ENCODE measurements around the gene RBM10.

RBM10 gene

DNA sequence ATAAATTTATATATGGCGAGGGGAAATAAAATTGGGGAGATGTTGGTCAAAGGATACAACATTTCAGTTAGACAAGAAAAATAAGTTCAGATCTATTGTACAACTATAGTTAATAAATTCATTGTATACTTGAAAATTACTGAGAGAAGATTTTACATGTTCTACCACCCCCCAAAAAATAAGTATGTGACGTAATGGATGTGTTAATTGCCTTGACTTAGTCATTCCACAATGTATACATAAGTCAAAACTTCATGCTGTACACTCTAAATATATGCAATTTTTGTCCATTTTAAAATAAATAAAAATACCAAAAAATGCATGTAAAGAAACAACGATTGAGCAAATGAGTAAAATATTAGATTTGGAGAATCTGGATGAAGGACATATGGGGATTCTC, 89.6 kb downstream of the RBM10 start:
- DNase-seq = no peak

GRCh38 chrX:47235691-47236103, 90.7 kb downstream of the RBM10 start:
- peak in 1 of 51 donors; percentile 14 for DNase-seq

Measured in hypothalamus (tissue), 51 donors.